Mesenchymal stem cell (in vitro differentiated cells and primary cell): ENCODE data around the gene GRID2.

Experiments
- DNase-seq: peaks from one replicate; pipeline ENCODE4 v3.0.0-alpha.2; 2013
- H2AFZ ChIP-seq: one replicate; pipeline ENCODE4 v1.6.1; 2013; ENCODE audit warnings: low read depth, mild to moderate bottlenecking, control low read depth, inconsistent platforms, low read length, moderate library complexity
- H2AK5ac ChIP-seq: 2 replicates; pipeline ENCODE4 v1.6.1; 2013; ENCODE audit warnings: low read length, moderate library complexity, mild to moderate bottlenecking, inconsistent platforms; ENCODE audit not compliant: severe bottlenecking
- H2BK120ac ChIP-seq: one replicate; pipeline ENCODE4 v1.6.1; 2013; ENCODE audit warnings: low read depth, mild to moderate bottlenecking, inconsistent platforms, low read length, moderate library complexity
- H2BK12ac ChIP-seq, 2 experiments: one replicate each; pipeline ENCODE4 v1.6.1; 2013; ENCODE audit warnings: inconsistent platforms in 2 of 2, low read length in 2 of 2, mild to moderate bottlenecking in 2 of 2, moderate library complexity in 2 of 2, control low read depth in 1 of 2
- H2BK15ac ChIP-seq: one replicate; pipeline ENCODE4 v1.6.1; 2013; ENCODE audit warnings: mild to moderate bottlenecking, low read depth, inconsistent platforms; ENCODE audit not compliant: poor library complexity, severe bottlenecking
- H2BK5ac ChIP-seq: 2 replicates; pipeline ENCODE4 v1.6.1; 2013; ENCODE audit warnings: low read depth, mild to moderate bottlenecking, low read length, control low read depth, inconsistent platforms; ENCODE audit not compliant: poor library complexity, severe bottlenecking
- H3K14ac ChIP-seq, 2 experiments: one replicate each; pipeline ENCODE4 v1.6.1; 2013; ENCODE audit warnings: inconsistent platforms in 2 of 2, low read length in 2 of 2, control low read depth in 1 of 2, mild to moderate bottlenecking in 1 of 2, moderate library complexity in 1 of 2
- H3K18ac ChIP-seq, 2 experiments: one replicate each; pipeline ENCODE4 v1.6.1; 2013; ENCODE audit warnings: inconsistent platforms in 2 of 2, low read length in 2 of 2, control low read depth in 1 of 2, low read depth in 1 of 2, mild to moderate bottlenecking in 1 of 2
- H3K23ac ChIP-seq, 2 experiments: one replicate each; pipeline ENCODE4 v1.6.1; 2013; ENCODE audit warnings: inconsistent platforms in 2 of 2, low read length in 2 of 2, mild to moderate bottlenecking in 2 of 2, moderate library complexity in 2 of 2, control low read depth in 1 of 2
- H3K27ac ChIP-seq: 2 replicates; pipeline ENCODE4 v1.5.1; 2013; ENCODE audit warnings: mild to moderate bottlenecking, moderate library complexity, low read length, control low read depth, inconsistent platforms; ENCODE audit not compliant: poor library complexity, severe bottlenecking
- H3K27me3 ChIP-seq, 2 experiments: 2 replicates each; pipeline versions ENCODE4 v1.6.1 to v1.7.0; 2013; ENCODE audit warnings: low read length in 2 of 2, mild to moderate bottlenecking in 2 of 2, moderate library complexity in 2 of 2, control low read depth in 1 of 2, inconsistent platforms in 1 of 2; ENCODE audit not compliant: control insufficient read depth in 1 of 2, insufficient read depth in 1 of 2
- H3K36me3 ChIP-seq, 2 experiments: 2 replicates each; pipeline versions ENCODE4 v1.6.1 to v1.7.0; 2013; ENCODE audit warnings: low read length in 2 of 2, control low read depth in 1 of 2, inconsistent platforms in 1 of 2, low read depth in 1 of 2, mild to moderate bottlenecking in 1 of 2; ENCODE audit not compliant: insufficient read depth in 2 of 2, control insufficient read depth in 1 of 2
- H3K4ac ChIP-seq, 2 experiments: one replicate each; pipeline ENCODE4 v1.6.1; 2013; ENCODE audit warnings: inconsistent platforms in 2 of 2, low read length in 2 of 2, mild to moderate bottlenecking in 2 of 2, moderate library complexity in 2 of 2, control low read depth in 1 of 2, low read depth in 1 of 2
- H3K4me1 ChIP-seq: 2 replicates; pipeline ENCODE4 v1.6.1; 2013; ENCODE audit warnings: low read depth, low read length, control low read depth; ENCODE audit not compliant: control insufficient read depth, insufficient read depth
- H3K4me2 ChIP-seq: 2 replicates; pipeline ENCODE4 v1.6.1; 2013; ENCODE audit warnings: low read length, mild to moderate bottlenecking, inconsistent platforms; ENCODE audit not compliant: poor library complexity, severe bottlenecking
- H3K4me3 ChIP-seq, 2 experiments: 2 replicates each; pipeline versions ENCODE4 v1.5.1 to v1.7.0; 2013; ENCODE audit warnings: low read length in 2 of 2, mild to moderate bottlenecking in 2 of 2, control low read depth in 1 of 2, low read depth in 1 of 2; ENCODE audit not compliant: insufficient read depth in 1 of 2
- H3K79me1 ChIP-seq: replicated peaks from 2 replicates; pipeline ENCODE4 v1.6.1; 2013; ENCODE audit warnings: mild to moderate bottlenecking, control low read depth, low read length, inconsistent platforms; ENCODE audit not compliant: poor library complexity, severe bottlenecking
- H3K9ac ChIP-seq: 2 replicates; pipeline ENCODE4 v1.7.0; 2013; ENCODE audit warnings: mild to moderate bottlenecking, low read length, moderate library complexity
- H3K9me3 ChIP-seq: 2 replicates; pipeline ENCODE4 v1.7.0; 2013; ENCODE audit warnings: mild to moderate bottlenecking, low read length; ENCODE audit not compliant: control insufficient read depth
- H4K8ac ChIP-seq: one replicate; pipeline ENCODE4 v1.6.1; 2013; ENCODE audit warnings: inconsistent platforms, mild to moderate bottlenecking, low read length, moderate library complexity
- H4K91ac ChIP-seq: one replicate; pipeline ENCODE4 v1.6.1; 2013; ENCODE audit warnings: mild to moderate bottlenecking, low read length, inconsistent platforms
- WGBS: methylation state at CpG from one replicate; pipeline ENCODE4 v1.1.7; 2013; ENCODE audit warnings: mixed read lengths; 5-methylcytosine and 5-hydroxymethylcytosine counted together

The GRID2 gene

GRCh38 chr4:93448691-93449293 is 1145.0 kb downstream of the GRID2 start:
- Histone ChIP-seq H2BK120ac (no peak overlapping the region), H3K36me3 (no peaks in the 10 kb centered on the region), H2BK5ac (no peak overlapping the region), H4K8ac (no peak overlapping the region), H3K4me3 (no peak overlapping the region), H3K9ac (no peak overlapping the region), H3K4me1 (no peaks in the 10 kb centered on the region), H3K18ac (no peak overlapping the region), H2BK12ac (no peak overlapping the region), H4K91ac (no peak overlapping the region), H3K23ac (no peak overlapping the region), H3K9me3 (no peaks in the 10 kb centered on the region), H2BK15ac (no peak overlapping the region), H3K4me2 (no peak overlapping the region), H2AK5ac (no peak overlapping the region), H3K27ac (no peak overlapping the region), H3K14ac (no peak overlapping the region), H3K4ac (no peak overlapping the region), H2AFZ (no peak overlapping the region), H3K27me3 (no peaks in the 10 kb centered on the region), H3K79me1 (no peaks in the 10 kb centered on the region)
- no peak for DNase-seq
- no CpG with 5 or more reads among the region's 1 CpG for WGBS

- Histone ChIP-seq H3K4me3 (no peak overlapping the region), H3K23ac (no peak overlapping the region), H3K36me3 (no peaks in the 10 kb centered on the region), H3K79me1 (no peaks in the 10 kb centered on the region), H3K27me3 (no peaks in the 10 kb centered on the region), H4K91ac (no peak overlapping the region), H2BK12ac (no peak overlapping the region), H2AFZ (no peak overlapping the region), H2BK15ac (no peak overlapping the region), H3K4me2 (no peak overlapping the region), H3K4ac (no peak overlapping the region), H3K9ac (no peak overlapping the region), H2AK5ac (no peak overlapping the region), H3K9me3 (no peaks in the 10 kb centered on the region), H3K4me1 (no peaks in the 10 kb centered on the region), H4K8ac (no peak overlapping the region), H2BK120ac (no peak overlapping the region), H2BK5ac (no peak overlapping the region), H3K14ac (no peak overlapping the region), H3K18ac (no peak overlapping the region), H3K27ac (no peak overlapping the region)
- no CpG with 5 or more reads among the region's 1 CpG for WGBS
- no peak for DNase-seq
These were observed 1148.2 kb downstream of the GRID2 start for GRCh38 chr4:93451954-93452353.

- Histone ChIP-seq H2BK120ac (no peak overlapping the region), H3K36me3 (no peaks in the 10 kb centered on the region), H2BK15ac (no peak overlapping the region), H3K27ac (no peak overlapping the region), H2AFZ (no peak overlapping the region), H3K23ac (no peak overlapping the region), H3K9ac (no peak overlapping the region), H3K18ac (no peak overlapping the region), H3K79me1 (no peaks in the 10 kb centered on the region), H2AK5ac (no peak overlapping the region), H2BK5ac (no peak overlapping the region), H2BK12ac (no peak overlapping the region), H3K14ac (no peak overlapping the region), H3K4ac (no peak overlapping the region), H3K4me2 (no peak overlapping the region), H3K4me1 (no peaks in the 10 kb centered on the region), H3K9me3 (no peaks in the 10 kb centered on the region), H3K4me3 (no peak overlapping the region), H4K8ac (no peak overlapping the region), H4K91ac (no peak overlapping the region), H3K27me3 (no peaks in the 10 kb centered on the region)
- WGBS: no CpG with 5 or more reads among the region's 3 CpGs
- DNase-seq: no peak
These were observed 1157.8 kb downstream of the GRID2 start for GRCh38 chr4:93461541-93461940.

- H3K36me3 ChIP-seq: no peaks in the 10 kb centered on the region
- 100% methylated on average over 2 of the region's 2 CpGs for WGBS
- H3K27me3 ChIP-seq: no peaks in the 10 kb centered on the region
- H2AFZ ChIP-seq: no peak overlapping the region
- H2BK12ac ChIP-seq: no peak overlapping the region
- H3K9ac ChIP-seq: no peak overlapping the region
- DNase-seq: no peak
- H3K23ac ChIP-seq: no peak overlapping the region
- no peaks in the 10 kb centered on the region for H3K4me1 ChIP-seq
- H4K91ac ChIP-seq: no peak overlapping the region
- no peak overlapping the region for H3K27ac ChIP-seq
- no peak overlapping the region for H3K4me2 ChIP-seq
- no peak overlapping the region for H3K4me3 ChIP-seq
- H2BK15ac ChIP-seq: no peak overlapping the region
- no peaks in the 10 kb centered on the region for H3K79me1 ChIP-seq
- no peak overlapping the region for H3K18ac ChIP-seq
- no peak overlapping the region for H2BK5ac ChIP-seq
- H2BK120ac ChIP-seq: no peak overlapping the region
- no peak overlapping the region for H3K4ac ChIP-seq
- H4K8ac ChIP-seq: no peak overlapping the region
- no peaks in the 10 kb centered on the region for H3K9me3 ChIP-seq
- H3K14ac ChIP-seq: no peak overlapping the region
- H2AK5ac ChIP-seq: no peak overlapping the region
These were observed 1162.7 kb downstream of the GRID2 start for GRCh38 chr4:93466446-93466845.
